Mammary microvascular endothelial cell (primary cell): ENCODE data around the gene VPS33A. TPM values are rescaled to one million over a fixed set of nuclear protein-coding genes. Genes with fewer than 3 reads are reported as not detected.

Experiments used
- total RNA-seq: library from RNA; depleted of rRNA; stranded (reverse); fragments of >200 nt; gene quantifications from 2 replicates; pipeline ENCODE4 v1.2.3, GENCODE V29; 2015

VPS33A gene
- 19.3 and 23.8 TPM in 2 replicates for total RNA-seq

DNA sequence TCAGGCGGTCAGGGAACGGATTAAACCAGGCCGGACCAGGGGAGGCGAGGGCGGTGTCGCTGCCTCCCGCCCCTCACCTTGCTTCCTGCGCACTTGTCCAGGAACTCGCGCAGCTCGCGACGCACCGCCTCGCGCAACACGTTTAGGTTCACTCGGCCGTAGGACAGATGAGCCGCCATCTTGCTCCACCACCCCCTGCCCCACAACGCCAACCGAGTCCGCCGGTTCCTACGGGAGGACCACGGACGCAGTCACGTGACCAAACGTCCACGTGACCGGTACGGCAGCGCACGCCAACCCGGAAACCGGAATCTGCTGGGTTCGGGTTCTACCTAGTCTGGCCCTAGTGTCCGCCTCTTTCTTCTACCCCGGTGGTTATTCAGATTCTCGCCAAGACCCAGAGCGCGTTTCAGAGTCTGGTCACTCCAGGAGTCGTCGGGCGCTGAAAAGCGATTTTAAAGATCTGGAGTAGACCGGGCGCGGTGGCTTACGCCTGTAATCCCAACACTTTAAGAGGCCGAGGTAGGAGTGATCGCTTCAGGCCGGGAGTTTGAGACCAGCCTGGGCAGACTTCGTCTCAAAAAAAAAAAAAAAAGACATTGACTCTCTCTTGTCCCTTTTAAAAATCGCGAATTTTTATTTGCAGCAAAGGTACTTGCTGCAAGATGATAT, at the start of gene VPS33A:
TSS of gene VPS33A (minus strand) at position 265 of the 672 bp plus-strand sequence. CDS start at position 179, 86 bp downstream.

GRCh38 chr12:122225683-122226365, 40.5 kb downstream of the VPS33A start, which contains the start of gene DIABLO:
TSS of gene DIABLO (minus strand) at chr12:122226052. CDS start at chr12:122226014, 38 bp downstream.

DNA sequence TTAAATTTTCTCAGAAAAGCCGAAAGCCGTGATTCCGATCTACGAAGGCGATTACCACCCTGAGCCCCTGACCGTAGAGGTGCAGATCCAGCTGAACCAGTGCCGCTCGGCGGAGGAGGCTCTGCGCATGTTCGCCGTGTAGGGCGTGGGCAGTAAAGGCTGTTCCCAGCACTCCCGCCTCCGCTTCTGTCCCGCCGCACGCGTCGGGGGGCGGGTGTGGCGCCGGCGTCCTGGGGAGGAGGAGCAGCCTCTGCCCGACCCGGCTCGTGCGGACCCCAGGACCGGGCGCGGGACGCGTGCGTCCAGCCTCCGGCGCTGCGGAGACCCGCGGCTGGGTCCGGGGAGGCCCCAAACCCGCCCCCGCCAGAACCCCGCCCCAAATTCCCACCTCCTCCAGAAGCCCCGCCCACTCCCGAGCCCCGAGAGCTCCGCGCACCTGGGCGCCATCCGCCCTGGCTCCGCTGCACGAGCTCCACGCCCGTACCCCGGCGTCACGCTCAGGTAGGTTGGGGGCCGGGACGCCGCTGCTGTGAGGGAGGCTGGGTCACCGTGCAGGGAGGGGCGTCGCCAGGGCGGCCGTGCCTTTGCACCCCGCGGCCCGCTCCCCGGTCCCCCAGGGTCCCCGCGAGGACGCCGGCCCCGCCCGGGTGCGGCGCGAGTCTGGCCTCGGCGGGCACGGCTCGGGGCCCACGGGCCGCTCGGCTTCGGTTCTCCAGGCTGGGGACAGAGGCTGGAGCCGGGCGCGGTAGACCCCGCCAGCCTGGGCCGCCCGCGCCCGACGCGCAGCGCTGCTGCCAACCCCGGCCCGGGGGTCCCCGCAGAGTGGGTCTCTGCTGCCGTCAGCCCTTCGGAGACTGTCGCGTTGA, 62.8 kb downstream of the VPS33A start, which contains the start of gene B3GNT4:
TSS of gene B3GNT4 (plus strand) at position 409 of the 866 bp plus-strand sequence. CDS start 910 bp downstream, outside the sequence.

DNA sequence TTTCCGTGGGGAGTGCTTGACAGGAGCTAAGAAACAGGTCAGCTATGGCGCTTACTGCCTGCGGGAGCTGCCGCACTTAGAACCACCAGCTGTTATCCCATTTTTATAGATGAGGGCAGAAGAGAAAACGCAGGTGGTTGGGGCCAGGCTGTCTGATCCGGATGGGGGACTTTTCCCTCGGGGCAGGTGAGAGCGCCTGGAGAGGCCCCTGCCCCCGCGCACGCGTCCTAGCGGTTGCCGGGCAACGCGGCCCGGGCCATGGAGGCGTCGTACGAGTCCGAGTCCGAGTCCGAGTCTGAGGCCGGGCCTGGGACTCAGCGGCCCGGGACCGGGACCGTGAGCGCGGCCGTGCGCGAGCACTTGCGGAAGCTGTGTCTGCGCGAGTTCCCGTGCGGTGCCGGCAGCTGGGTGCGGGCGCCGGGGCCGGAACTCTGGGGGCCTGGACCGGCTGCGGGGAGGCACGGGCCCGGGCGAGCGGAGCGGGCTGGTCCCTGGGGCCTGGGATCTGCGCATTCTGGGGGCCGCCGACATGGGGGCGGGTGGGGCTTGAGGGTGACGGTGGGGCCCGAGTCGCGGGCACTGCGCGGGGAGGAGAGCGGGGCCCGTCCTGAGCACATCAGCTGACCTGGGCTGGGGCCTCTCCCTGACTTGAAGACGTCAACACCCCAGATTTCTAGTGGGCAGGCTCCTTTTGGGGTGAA, 83.3 kb downstream of the VPS33A start, which contains the start of gene LRRC43:
TSS of gene LRRC43 (plus strand) at position 237 of the 701 bp plus-strand sequence. CDS start at position 259, 22 bp downstream.

Other genes with a start within 250 kb of the VPS33A start
- 6.2 and 6.3 TPM in 2 replicates for gene BCL7A, start 244.6 kb downstream of the VPS33A start, total RNA-seq
- 16.3 and 17.4 TPM in 2 replicates for gene MLXIP, start 187.7 kb downstream of the VPS33A start, total RNA-seq
- gene IL31, start 92.3 kb downstream of the VPS33A start, total RNA-seq = not detected in 2 replicates
- 0.93 and 2.6 TPM in 2 replicates for gene LRRC43, start 83.4 kb downstream of the VPS33A start, total RNA-seq
- gene B3GNT4, start 62.8 kb downstream of the VPS33A start, total RNA-seq = not detected in 2 replicates
- gene DIABLO, start 40.4 kb downstream of the VPS33A start, total RNA-seq = 60.7 and 63.3 TPM in 2 replicates
- gene CLIP1, start 156.2 kb upstream of the VPS33A start, total RNA-seq = 45.0 and 45.2 TPM in 2 replicates
- 15.1 and 15.7 TPM in 2 replicates for gene ZCCHC8, start 234.4 kb upstream of the VPS33A start, total RNA-seq